GM23248 (cell line): ENCODE results near the gene SSR2. TPM values are rescaled to one million over a fixed set of nuclear protein-coding genes. Genes with fewer than 3 reads are reported as not detected.

Experiments
- DNase-seq: peaks from one replicate; pipeline ENCODE4 v3.0.0-alpha.2; 2015
- H2AFZ ChIP-seq: fragments of 200-600 bp; sonication (generic); 2 replicates; pipeline ENCODE4 v1.6.1; 2016; ENCODE audit warnings: antibody characterized with exemption
- H3F3A ChIP-seq: fragments of 200-600 bp; sonication (generic); 2 replicates; pipeline ENCODE4 v1.6.1; 2016; ENCODE audit warnings: mild to moderate bottlenecking, antibody characterized with exemption, mixed run types; ENCODE audit not compliant: insufficient read depth
- H3K27ac ChIP-seq: fragments of 200-600 bp; sonication (generic); 2 replicates; pipeline ENCODE4 v1.5.1; 2016; ENCODE audit warnings: mild to moderate bottlenecking
- H3K27me3 ChIP-seq: fragments of 200-600 bp; sonication (generic); replicated peaks from 2 replicates; pipeline ENCODE4 v1.6.1; 2016; ENCODE audit warnings: mild to moderate bottlenecking; ENCODE audit not compliant: insufficient read depth
- H3K36me3 ChIP-seq: fragments of 200-600 bp; sonication (generic); 2 replicates; pipeline ENCODE4 v1.6.1; 2016; ENCODE audit warnings: low read depth, mild to moderate bottlenecking
- H3K4me1 ChIP-seq: fragments of 200-600 bp; sonication (generic); 2 replicates; pipeline ENCODE4 v1.6.1; 2016; ENCODE audit warnings: mild to moderate bottlenecking; ENCODE audit not compliant: insufficient read depth
- H3K4me2 ChIP-seq: fragments of 200-600 bp; sonication (generic); one replicate; pipeline ENCODE4 v1.6.1; 2016; ENCODE audit warnings: mild to moderate bottlenecking; ENCODE audit not compliant: unreplicated experiment
- H3K4me3 ChIP-seq: fragments of 200-600 bp; sonication (generic); 2 replicates; pipeline ENCODE4 v1.5.1; 2016; ENCODE audit warnings: mild to moderate bottlenecking
- H3K79me2 ChIP-seq: fragments of 200-600 bp; sonication (generic); 2 replicates; pipeline ENCODE4 v1.6.1; 2016; ENCODE audit warnings: mild to moderate bottlenecking; ENCODE audit not compliant: insufficient read depth
- H3K9ac ChIP-seq: fragments of 200-600 bp; sonication (generic); 2 replicates; pipeline ENCODE4 v1.6.1; 2016; ENCODE audit warnings: mild to moderate bottlenecking
- H3K9me2 ChIP-seq: fragments of 200-600 bp; sonication (generic); 2 replicates; pipeline ENCODE4 v1.6.1; 2016; ENCODE audit warnings: mixed run types, mild to moderate bottlenecking, moderate library complexity; ENCODE audit not compliant: insufficient read depth
- H3K9me3 ChIP-seq: fragments of 200-600 bp; sonication (generic); one replicate; pipeline ENCODE4 v1.6.1; 2017; ENCODE audit warnings: low read depth
- H4K20me1 ChIP-seq: fragments of 200-600 bp; sonication (generic); 2 replicates; pipeline ENCODE4 v1.6.0; 2016; ENCODE audit not compliant: insufficient read depth
- EZH2 ChIP-seq: fragments of 200-600 bp; sonication (generic); IDR thresholded peaks from 2 replicates; pipeline ENCODE4 v1.6.1; 2018; ENCODE audit warnings: antibody characterized with exemption, mild to moderate bottlenecking; ENCODE audit not compliant: insufficient read depth, poor library complexity, severe bottlenecking
- EZH2phosphoT487 ChIP-seq: fragments of 200-600 bp; sonication (generic); IDR thresholded peaks from 2 replicates; pipeline ENCODE4 v1.6.1; 2018; ENCODE audit warnings: antibody characterized with exemption, moderate library complexity, mild to moderate bottlenecking, low read depth; ENCODE audit not compliant: insufficient read depth
- WGBS, 2 experiments: methylation state at CpG; one replicate each; pipeline ENCODE4 v1.1.6; 2015 to 2017; ENCODE audit warnings: low lambda C conversion rate in 2 of 2, low coverage in 1 of 2; ENCODE audit errors: missing lambda C conversion rate in 2 of 2; 5-methylcytosine and 5-hydroxymethylcytosine counted together
- in situ Hi-C: fragments of 300-500 bp; cut with MboI; formaldehyde crosslinking; loops from 2 replicates; pipeline ENCODE4 v1.15.0; 2020
- polyA plus RNA-seq: library from polyadenylated mRNA; unstranded; fragments of >200 nt; fragmentation: Nextera tagmentation; extraction: Ambion mirVana; gene quantifications from 2 replicates; pipeline ENCODE4 v1.2.1, GENCODE V29; 2016
- total RNA-seq: library from RNA; depleted of rRNA; stranded (reverse); fragments of >200 nt; shearing (Covaris generic); gene quantifications from 2 replicates; pipeline ENCODE4 v1.2.3, GENCODE V29; 2014

Gene SSR2
- total and polyA plus RNA-seq, 2 experiments from 2014 or later, result 318 to 695 TPM

DNA sequence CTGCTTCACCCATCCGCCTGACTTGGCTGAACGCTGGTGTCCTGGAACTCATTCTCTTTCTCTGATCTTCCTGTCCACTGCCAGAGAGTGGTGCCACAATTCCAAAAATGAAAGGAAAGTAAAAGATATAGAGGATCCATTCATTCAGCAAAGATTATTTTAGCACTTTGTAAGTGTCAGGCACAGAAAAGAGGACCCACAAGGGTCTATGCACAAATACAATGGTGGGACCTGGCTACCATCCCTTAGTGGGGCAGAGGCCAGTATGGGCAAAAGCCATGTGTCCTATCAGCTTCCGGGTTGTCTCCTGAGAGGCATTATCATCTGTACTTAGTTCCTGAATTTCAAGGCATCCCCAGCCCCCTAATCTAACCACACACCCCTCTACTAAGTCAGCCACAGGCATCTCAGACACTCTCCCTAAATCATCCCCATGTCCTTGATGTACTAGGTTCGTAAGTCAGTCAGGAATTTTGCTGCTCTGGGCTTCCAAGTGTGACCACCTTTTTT, 19.0 kb downstream of the SSR2 start:
- Histone ChIP-seq H3K4me2 (no peak overlapping the region), H3K9me3 (no peaks in the 10 kb centered on the region), H3K4me1 (no peaks in the 10 kb centered on the region; the same call in 1 of the 2 replicates), H3K9ac (no peak overlapping the region), H3F3A (peaks cover 11% of the 10 kb centered on the region; the same call in 1 of the 2 replicates), H4K20me1 (no peaks in the 10 kb centered on the region), H3K4me3 (no peak overlapping the region), H3K27me3 (no peaks in the 10 kb centered on the region), H2AFZ (no peak overlapping the region), H3K79me2 (no peaks in the 10 kb centered on the region), H3K36me3 (no peaks in the 10 kb centered on the region), H3K9me2 (no peaks in the 10 kb centered on the region), H3K27ac (no peak overlapping the region)
- no peak for DNase-seq
- 59 to 60% methylated on average over 4 of the region's 4 CpGs for whole genome bisulfite sequencing, 2 experiments
- no peak for TF ChIP-seq EZH2
- TF ChIP-seq EZH2phosphoT487, result no peak
- in situ Hi-C loops, result no loop called here

GRCh38 chr1:156001021-156001661, 19.6 kb downstream of the SSR2 start:
- no peaks in the 10 kb centered on the region for H3K27me3 ChIP-seq
- H3K36me3 ChIP-seq, result no peaks in the 10 kb centered on the region
- WGBS, 2 experiments, result 58 to 64% methylated on average over 10 of the region's 10 CpGs
- H3K27ac ChIP-seq, result no peak overlapping the region
- no peaks in the 10 kb centered on the region for H4K20me1 ChIP-seq
- H3K9me2 ChIP-seq, result no peaks in the 10 kb centered on the region
- no peak overlapping the region for H3K4me3 ChIP-seq
- DNase-seq, result no peak
- in situ Hi-C loops, result no loop called here
- no peaks in the 10 kb centered on the region; the same call in 1 of the 2 replicates for H3K4me1 ChIP-seq
- no peak overlapping the region for H3K9ac ChIP-seq
- H3K4me2 ChIP-seq, result no peak overlapping the region
- no peak overlapping the region for H2AFZ ChIP-seq
- no peaks in the 10 kb centered on the region for H3K79me2 ChIP-seq
- no peaks in the 10 kb centered on the region for H3K9me3 ChIP-seq
- peaks cover 11% of the 10 kb centered on the region; the same call in 1 of the 2 replicates for H3F3A ChIP-seq
- TF ChIP-seq EZH2 (no peak), EZH2phosphoT487 (no peak)

- Histone ChIP-seq H3F3A (peaks cover 3% of the 10 kb centered on the region; the same call in 1 of the 2 replicates), H2AFZ (no peak overlapping the region), H3K9me3 (no peaks in the 10 kb centered on the region), H3K9ac (no peak overlapping the region), H3K27me3 (no peaks in the 10 kb centered on the region), H3K4me2 (no peak overlapping the region), H3K4me1 (no peaks in the 10 kb centered on the region; the same call in 1 of the 2 replicates), H3K79me2 (no peaks in the 10 kb centered on the region), H3K27ac (no peak overlapping the region), H3K36me3 (no peaks in the 10 kb centered on the region), H3K4me3 (no peak overlapping the region), H3K9me2 (no peaks in the 10 kb centered on the region), H4K20me1 (no peaks in the 10 kb centered on the region)
- no peak for DNase-seq
- no peak for TF ChIP-seq EZH2
- TF ChIP-seq EZH2phosphoT487, result no peak
- in situ Hi-C loops, result no loop called here
- 91 to 96% methylated on average over 1 of the region's 1 CpG for WGBS, 2 experiments
These were observed 20.8 kb downstream of the SSR2 start for GRCh38 chr1:155999964-156000363.

- H3F3A ChIP-seq, result no peaks in the 10 kb centered on the region
- H4K20me1 ChIP-seq, result no peaks in the 10 kb centered on the region
- H3K79me2 ChIP-seq, result no peaks in the 10 kb centered on the region
- no peaks in the 10 kb centered on the region for H3K36me3 ChIP-seq
- H3K27ac ChIP-seq, result no peak overlapping the region
- TF ChIP-seq EZH2 (no peak), EZH2phosphoT487 (no peak)
- no peak overlapping the region for H2AFZ ChIP-seq
- peaks cover 4% of the 10 kb centered on the region; the same call in 1 of the 2 replicates for H3K4me1 ChIP-seq
- no peak overlapping the region for H3K9ac ChIP-seq
- in situ Hi-C loops, result no loop called here
- no peak for DNase-seq
- H3K4me3 ChIP-seq, result no peak overlapping the region
- H3K9me3 ChIP-seq, result no peaks in the 10 kb centered on the region
- no peaks in the 10 kb centered on the region for H3K27me3 ChIP-seq
- H3K4me2 ChIP-seq, result no peak overlapping the region
- no peaks in the 10 kb centered on the region for H3K9me2 ChIP-seq
- WGBS, 2 experiments, result 19 to 34% methylated on average over 2 of the region's 2 CpGs
These were observed 24.6 kb downstream of the SSR2 start for GRCh38 chr1:155996166-155996565.
